ENCODE measurements around the gene RPS15.

Gene RPS15

DNA sequence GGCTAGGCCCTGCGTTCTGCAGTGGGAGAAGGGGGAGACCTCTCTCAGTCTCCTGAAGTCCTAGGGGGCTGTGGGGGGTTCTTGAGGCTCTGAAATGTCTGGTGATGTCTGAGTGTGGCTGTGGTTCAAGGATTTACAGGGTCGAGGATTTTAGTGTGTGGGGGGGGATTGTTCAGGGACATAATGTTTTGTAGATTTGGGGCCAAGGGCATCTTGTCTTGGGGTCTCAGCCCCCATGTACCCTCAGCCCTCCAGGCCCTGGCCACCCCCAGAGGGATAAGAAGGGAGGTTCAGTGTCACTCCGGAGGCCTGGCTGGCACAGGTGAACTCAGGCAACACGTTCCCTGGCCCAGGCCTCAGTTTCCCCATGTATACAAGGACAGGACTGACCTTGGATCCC is 9.3 kb downstream of the RPS15 start:
- Histone ChIP-seq H3K36me3 (ENCODE audit: control insufficient read depth, low read length) (peaks cover 3% of the 10 kb centered on the region), H3K4me1 (ENCODE audit: control insufficient read depth, low read length) (peaks cover 40% of the 10 kb centered on the region), H3K27ac (ENCODE audit: low read depth, low read length) (no peak overlapping the region), H3K27me3 (ENCODE audit: control insufficient read depth, low read length) (peaks cover 41% of the 10 kb centered on the region), H3K9me3 (ENCODE audit: control insufficient read depth, insufficient read depth, low read length) (no peaks in the 10 kb centered on the region), H3K4me3 (ENCODE audit: low read length) (no peak overlapping the region), H3K4me2 (ENCODE audit: low read length) (no peak overlapping the region), H3K79me2 (ENCODE audit: control insufficient read depth, low read length) (no peaks in the 10 kb centered on the region), H3F3A (ENCODE audit: control insufficient read depth, insufficient read depth) (peaks cover 23% of the 10 kb centered on the region), H3K9me2 (replicated peaks; ENCODE audit: control insufficient read depth, low read length) (no peaks in the 10 kb centered on the region), H4K20me1 (ENCODE audit: control insufficient read depth, insufficient read depth, low read depth, low read length) (0 out of 2 replicates have a peak, but pooled peaks cover 6% of the 10 kb centered on the region)
- TF ChIP-seq, protein P1, sequence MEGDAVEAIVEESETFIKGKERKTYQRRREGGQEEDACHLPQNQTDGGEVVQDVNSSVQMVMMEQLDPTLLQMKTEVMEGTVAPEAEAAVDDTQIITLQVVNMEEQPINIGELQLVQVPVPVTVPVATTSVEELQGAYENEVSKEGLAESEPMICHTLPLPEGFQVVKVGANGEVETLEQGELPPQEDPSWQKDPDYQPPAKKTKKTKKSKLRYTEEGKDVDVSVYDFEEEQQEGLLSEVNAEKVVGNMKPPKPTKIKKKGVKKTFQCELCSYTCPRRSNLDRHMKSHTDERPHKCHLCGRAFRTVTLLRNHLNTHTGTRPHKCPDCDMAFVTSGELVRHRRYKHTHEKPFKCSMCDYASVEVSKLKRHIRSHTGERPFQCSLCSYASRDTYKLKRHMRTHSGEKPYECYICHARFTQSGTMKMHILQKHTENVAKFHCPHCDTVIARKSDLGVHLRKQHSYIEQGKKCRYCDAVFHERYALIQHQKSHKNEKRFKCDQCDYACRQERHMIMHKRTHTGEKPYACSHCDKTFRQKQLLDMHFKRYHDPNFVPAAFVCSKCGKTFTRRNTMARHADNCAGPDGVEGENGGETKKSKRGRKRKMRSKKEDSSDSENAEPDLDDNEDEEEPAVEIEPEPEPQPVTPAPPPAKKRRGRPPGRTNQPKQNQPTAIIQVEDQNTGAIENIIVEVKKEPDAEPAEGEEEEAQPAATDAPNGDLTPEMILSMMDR (IDR thresholded peaks at IDR 0.05; ENCODE audit: low read depth, low read length, poor library complexity, severe bottlenecking): no peak
- TF ChIP-seq EZH2phosphoT487 (IDR thresholded peaks at IDR 0.05; ENCODE audit: borderline replicate concordance, low read length): no peak

DNA sequence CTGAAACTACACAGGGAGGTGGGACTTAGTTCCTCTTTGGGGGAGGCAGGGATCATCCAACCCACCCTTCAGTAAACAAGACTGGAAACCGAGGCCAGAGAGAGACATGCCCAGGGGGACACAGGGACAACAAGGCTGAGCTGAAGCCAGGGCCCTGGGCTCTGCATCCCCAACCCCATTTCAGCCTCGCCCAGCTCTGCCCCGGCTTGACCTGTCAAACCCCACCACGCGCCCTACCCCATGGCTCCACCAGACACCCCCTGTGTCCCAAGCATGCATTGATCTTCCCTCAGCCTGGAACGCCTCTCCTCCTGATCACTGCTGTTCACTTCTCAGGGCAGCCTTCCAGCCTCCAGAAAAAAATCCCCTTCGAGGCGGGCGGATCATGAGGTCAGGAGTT is 9.7 kb downstream of the RPS15 start:
- Histone ChIP-seq H4K20me1 (ENCODE audit: control insufficient read depth, insufficient read depth, low read depth, low read length) (peaks cover 6% of the 10 kb centered on the region; the same call in 1 of the 2 replicates), H3K9me2 (replicated peaks; ENCODE audit: control insufficient read depth, low read length) (no peaks in the 10 kb centered on the region), H3K79me2 (ENCODE audit: control insufficient read depth, low read length) (no peaks in the 10 kb centered on the region), H3K4me2 (ENCODE audit: low read length) (no peak overlapping the region), H3K36me3 (ENCODE audit: control insufficient read depth, low read length) (no peaks in the 10 kb centered on the region), H3K4me3 (ENCODE audit: low read length) (no peak overlapping the region), H3F3A (ENCODE audit: control insufficient read depth, insufficient read depth) (peaks cover 19% of the 10 kb centered on the region), H3K27me3 (ENCODE audit: control insufficient read depth, low read length) (peaks cover 41% of the 10 kb centered on the region), H3K27ac (ENCODE audit: low read depth, low read length) (no peak overlapping the region), H3K4me1 (ENCODE audit: control insufficient read depth, low read length) (peaks cover 35% of the 10 kb centered on the region), H3K9me3 (ENCODE audit: control insufficient read depth, insufficient read depth, low read length) (no peaks in the 10 kb centered on the region)
- TF ChIP-seq, protein P1 (IDR thresholded peaks at IDR 0.05; ENCODE audit: low read depth, low read length, poor library complexity, severe bottlenecking): no peak
- no peak for TF ChIP-seq EZH2phosphoT487 (IDR thresholded peaks at IDR 0.05; ENCODE audit: borderline replicate concordance, low read length)

DNA sequence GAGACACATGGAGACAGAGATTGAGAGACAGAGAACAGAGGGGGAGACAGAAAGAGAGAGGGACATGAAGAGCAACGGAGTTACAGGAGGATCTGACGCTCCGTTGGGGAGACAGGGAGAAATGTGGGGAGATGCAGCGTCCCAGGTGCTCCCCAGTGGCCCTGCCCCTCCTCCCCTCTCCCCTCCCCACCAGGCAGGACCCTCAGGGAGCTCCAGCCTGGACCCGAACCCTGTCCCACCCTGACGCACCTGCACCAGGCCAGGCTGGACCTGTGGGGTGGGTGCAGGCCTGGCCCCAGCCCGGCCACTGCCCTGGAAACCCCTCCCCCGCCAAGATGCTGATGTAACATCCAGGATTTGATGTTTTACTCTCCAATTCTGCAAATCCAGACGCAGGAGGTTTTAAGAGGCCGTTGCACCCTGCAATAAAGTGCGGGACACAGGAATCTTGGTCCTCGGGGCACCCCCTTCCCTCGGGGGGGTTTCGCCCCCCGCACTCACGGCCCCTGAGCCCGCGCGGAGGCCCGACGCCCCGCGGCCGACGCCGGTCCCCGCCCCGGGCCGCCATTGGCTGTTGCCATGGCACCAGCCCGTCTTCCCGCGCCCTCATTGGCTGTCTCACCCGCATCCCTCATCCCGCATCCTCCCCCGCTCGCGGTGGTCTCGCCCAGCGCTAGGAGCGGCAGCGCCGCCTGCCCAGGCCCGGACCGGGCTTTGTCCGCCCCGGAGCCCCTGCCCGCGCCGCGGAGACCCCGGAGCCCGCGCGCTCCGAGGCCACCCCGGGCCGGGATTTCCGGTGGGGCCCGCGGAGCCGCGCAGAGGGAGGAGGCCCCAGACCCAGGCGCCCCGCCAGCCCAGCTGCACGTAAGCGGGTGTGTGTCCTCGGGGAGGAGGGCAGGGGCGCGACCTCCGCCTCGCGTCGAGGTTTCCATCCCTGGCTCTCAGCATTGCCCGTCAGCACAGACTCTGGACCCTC is 11.6 kb downstream of the RPS15 start, which contains the start of gene APC2:
APC2 (plus strand) TSS at position 655 of the 976 bp plus-strand sequence. CDS start 2,881 bp downstream, outside the sequence.
- Histone ChIP-seq H4K20me1 (ENCODE audit: control insufficient read depth, insufficient read depth, low read depth, low read length) (peaks cover 6% of the 10 kb centered on the region; the same call in 1 of the 2 replicates), H3K4me3 (ENCODE audit: low read length) (peak within 1 kb of the TSS; percentile 16; the same call in 1 of the 2 replicates), H3K27me3 (ENCODE audit: control insufficient read depth, low read length) (peaks cover 41% of the 10 kb centered on the region), H3K9me3 (ENCODE audit: control insufficient read depth, insufficient read depth, low read length) (no peaks in the 10 kb centered on the region), H3F3A (ENCODE audit: control insufficient read depth, insufficient read depth) (peaks cover 8% of the 10 kb centered on the region), H3K36me3 (ENCODE audit: control insufficient read depth, low read length) (no peaks in the 10 kb centered on the region), H3K4me1 (ENCODE audit: control insufficient read depth, low read length) (peaks cover 29% of the 10 kb centered on the region), H3K27ac (ENCODE audit: low read depth, low read length) (no peak within 1 kb of the TSS), H3K4me2 (ENCODE audit: low read length) (peak within 1 kb of the TSS; percentile 36), H3K9me2 (replicated peaks; ENCODE audit: control insufficient read depth, low read length) (no peaks in the 10 kb centered on the region), H3K79me2 (ENCODE audit: control insufficient read depth, low read length) (no peaks in the 10 kb centered on the region)
- TF ChIP-seq, protein P1 (IDR thresholded peaks at IDR 0.05; ENCODE audit: low read depth, low read length, poor library complexity, severe bottlenecking): no peak
- TF ChIP-seq EZH2phosphoT487 (IDR thresholded peaks at IDR 0.05; ENCODE audit: borderline replicate concordance, low read length): no peak

All from DOHH2 (cell line).